NCI-H128 (cell line): ENCODE measurements around the gene CPOX.
"Not testable (repeated sequence)": the region's sequence is repeated elsewhere in the genome, so short reads cannot be mapped to it uniquely, and the experiment has no call there.

ENCODE experiments used
- DNase-seq: peaks from one replicate; lab custom pipeline; 2025; ENCODE audit not compliant: unreplicated experiment; lab: John Stamatoyannopoulos, UW

Gene CPOX

DNA sequence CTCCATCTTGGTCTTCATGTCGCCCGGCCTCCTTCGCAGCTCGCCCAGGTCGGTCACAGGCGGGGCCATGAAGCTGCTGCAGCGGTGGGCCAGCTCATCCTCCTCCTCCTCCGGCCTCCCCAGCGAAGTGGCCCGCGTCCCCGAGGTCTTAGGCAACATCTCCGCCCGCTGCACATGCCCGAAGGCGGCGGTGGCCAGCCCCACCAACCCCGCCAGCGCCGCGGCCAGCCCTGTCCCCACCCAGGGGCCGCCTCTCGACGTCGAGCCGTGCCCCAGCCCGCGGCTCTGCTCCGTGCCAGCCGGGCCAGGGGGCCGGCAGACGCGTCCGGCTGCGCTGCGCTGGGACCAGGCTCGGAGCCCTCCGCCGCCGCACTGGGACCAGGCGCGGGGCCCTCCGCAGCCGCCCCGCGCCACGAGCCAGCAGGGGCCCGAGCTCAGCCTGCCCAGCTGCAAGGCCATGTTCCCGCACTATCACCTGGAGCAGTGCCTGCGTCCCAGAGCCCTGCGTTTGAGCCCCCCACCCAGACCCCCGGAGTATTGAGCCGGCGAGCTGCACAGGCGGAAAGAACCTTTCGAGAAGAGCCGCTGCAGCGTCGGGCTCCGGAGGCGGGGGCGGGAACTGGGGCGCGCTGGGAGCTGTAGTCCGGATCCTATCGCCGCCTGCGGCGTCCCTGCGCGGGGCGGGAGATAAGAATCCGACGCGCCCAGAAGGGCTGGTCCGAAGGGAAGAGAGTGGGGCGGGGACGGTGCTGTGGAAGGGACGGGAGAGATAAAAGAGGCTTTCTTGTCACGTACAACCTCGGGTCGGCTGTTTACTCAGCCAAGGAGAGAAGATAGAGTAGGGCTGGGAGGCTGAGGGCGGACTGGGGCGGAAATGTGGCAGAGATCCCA is at the start of gene CPOX:
TSS of gene CPOX (minus strand) at position 566 of the 891 bp plus-strand sequence. CDS start at position 459, 107 bp downstream.
- DNase-seq: peak; percentile 57

GRCh38 chr3:98642769-98643168 is 49.4 kb upstream of the CPOX start:
- DNase-seq: not testable (repeated sequence)

GRCh38 chr3:98641756-98642155 is 48.3 kb upstream of the CPOX start:
- DNase-seq: not testable (repeated sequence)

DNA sequence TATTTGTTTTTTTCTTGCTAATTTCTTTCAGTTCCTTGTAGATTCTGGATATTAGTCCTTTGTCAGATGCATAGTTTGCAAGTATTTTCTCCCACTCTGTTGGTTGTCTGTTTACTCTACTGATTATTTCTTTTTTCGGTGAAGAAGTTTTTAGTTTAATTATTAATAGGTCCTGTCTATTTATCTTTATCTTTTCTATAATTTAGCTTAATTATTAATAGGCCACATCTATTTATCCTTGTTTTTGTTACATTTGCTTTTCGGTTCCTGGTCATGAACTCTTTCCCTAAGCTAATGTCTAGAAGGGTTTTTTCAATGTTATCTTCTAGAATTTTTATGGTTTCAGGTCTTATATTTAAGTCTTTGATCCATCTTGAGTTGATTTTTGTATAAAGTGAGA is 45.1 kb upstream of the CPOX start:
- not testable (repeated sequence) for DNase-seq

DNA sequence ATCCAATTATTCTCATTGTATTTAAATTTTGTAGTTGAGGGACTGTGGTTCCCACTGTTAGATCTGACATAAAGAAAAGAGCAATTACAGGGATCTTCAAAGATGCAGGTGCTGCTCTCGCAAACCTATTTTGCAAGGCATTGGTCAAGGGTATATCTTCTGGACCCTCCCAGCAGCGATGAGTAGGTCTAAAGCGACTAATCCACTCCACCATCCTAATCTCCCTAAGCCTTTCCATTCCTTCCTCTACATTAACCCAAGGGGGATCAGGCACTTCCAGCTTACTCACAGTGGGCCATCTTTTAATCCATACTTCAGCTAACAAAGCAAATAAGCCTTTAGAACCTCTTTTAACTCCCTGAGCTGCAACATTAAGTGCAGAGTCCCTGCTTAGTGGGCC is 37.0 kb upstream of the CPOX start:
- no peak for DNase-seq

DNA sequence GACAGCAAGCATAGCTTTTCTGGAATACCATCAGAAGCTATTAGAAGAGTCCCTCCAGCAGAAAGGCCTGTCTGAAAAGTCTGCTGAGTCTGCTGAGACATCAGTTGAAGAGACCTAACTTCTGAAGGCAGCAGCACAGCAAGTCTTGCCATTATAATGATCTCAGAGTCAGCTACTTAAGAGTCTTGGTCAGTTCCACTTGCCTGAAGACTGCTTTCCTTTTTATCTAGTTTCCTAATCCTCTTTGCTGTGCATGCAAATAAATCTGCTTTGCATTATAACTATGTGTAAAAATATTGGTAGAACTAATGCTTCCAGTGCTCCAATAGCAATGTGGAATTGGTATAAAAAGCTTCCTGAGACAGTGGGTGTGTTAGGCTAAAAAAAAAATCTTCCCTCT is 34.9 kb upstream of the CPOX start:
- no peak for DNase-seq

DNA sequence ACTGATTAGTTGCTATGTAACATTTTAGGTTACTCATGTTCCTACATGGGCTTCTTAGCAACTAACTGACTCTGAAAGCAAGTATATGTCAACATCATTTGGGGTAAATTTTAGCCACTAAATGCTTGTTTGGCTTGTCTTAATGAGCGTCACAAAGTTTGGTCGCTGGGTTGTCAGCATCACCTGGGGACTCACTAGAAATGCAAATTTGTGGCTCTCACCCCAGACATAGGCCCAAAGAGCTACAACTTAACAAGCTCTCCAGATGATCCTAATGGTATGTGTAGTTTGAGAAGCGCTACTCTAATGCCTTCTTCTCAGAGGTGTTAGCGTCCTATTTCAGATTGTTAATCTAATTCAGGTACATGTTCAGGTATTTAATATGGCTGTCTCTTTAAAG is 32.7 kb upstream of the CPOX start:
- DNase-seq: no peak

DNA sequence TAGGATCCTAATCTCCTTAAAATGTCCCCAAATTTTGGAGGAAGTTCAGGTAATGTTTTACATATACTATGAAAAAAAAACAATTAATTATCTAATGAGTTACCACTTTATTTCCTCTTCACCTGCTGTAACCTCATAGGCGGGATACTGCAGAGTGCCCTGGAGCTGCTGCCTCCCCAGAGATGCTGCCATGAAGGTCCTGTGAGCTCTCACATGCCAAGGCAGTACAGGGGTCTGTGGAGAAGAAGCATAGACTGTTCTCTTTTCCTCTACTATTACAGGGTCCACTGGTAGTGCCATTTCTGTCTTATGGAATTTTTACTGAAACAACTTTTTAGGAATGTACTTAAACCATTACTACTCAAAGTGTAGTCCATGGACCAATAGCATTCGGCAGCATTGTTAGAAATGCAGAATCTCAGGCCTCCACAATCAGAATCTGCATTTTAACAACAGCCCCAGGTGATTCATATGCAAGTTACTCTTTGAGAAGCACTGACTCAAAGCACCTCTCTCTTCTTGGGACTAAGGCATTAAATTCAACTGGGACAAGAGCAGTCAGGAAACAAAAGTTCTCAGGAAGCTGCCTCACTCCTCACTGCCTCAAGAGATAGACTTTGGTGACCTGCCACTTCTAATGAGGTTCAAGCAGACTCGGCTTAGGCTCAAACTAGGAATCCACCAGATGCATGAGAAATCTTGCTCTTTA is 30.3 kb upstream of the CPOX start:
- no peak for DNase-seq

DNA sequence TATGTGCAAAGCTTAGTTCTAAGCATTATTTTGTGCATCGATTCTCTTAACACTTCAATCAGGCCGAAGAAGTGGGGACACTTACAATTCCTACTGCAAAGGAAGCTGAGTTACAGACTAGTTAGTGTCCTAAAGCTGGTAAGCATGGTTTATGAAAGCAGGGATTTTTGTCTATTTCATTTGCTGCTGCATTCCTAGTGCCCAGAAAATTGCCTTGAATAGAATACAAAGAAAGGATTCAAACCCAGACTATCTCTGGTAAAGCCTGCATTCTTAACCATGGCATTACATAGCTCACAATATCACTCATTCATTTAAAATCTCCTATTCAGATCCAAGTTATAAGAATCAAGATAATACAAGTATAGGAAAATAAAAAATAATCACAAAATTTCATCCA is 24.4 kb upstream of the CPOX start:
- DNase-seq: no peak

DNA sequence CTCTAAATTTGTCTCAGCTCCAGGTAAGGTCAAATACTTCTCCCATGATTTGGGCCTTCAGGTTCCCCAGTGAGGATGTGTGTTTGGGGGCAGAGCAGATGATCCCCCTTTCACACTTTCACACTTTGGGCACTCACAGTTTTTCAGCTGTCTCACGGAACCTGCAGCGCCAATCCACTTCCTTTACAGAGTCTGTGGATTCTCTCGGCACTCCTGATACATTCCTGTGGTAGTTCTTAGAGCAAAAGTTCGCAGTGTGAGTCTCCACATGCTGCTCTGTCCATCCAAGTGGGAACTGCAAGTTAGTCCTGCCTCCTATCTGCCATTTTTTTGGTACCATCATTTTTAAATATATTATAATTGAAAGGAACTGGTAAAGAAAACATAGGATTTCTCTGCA is 20.2 kb upstream of the CPOX start:
- DNase-seq: no peak

DNA sequence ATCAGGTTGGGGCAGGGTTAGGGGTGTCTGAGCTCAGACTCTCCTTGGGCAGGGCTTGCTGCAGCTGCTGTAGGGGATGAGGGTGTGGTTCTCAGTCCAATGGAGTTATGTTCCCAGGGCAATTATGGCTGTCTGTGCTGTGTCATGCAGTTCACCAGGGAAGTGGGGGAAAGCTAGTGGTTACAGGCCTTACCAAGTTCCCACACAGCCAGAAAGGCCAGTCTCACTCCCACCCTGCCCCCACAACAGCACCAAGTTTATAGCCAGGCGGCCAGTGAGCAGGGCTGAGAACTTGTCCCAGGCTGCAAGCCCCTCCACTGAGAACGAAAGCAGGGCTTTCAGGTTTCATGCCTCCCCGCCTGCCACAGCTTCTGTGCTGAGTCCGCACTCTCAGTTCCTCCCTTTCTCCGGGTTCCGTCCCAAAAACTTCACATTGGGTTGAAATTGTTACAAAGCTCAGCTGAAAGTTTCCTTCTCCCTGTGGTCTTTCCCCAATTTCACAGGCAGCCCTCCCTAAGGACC is 19.6 kb upstream of the CPOX start:
- no peak for DNase-seq

GRCh38 chr3:98612587-98612986 is 19.2 kb upstream of the CPOX start:
- no peak for DNase-seq

DNA sequence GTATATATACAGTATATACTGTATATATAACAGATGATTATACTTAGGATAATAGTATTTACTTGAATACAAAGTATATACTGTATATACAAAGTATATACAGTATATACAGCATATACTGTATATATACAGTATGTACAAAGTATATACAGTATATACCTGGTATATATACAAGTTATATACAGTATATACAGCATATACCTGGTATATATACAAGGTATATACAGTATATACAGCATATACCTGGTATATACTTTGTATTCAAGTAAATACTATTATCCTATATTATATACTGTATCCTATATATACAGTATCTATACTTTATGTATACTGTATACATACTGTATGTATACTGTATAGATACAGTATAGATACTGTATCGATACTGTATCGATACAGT is 14.6 kb upstream of the CPOX start:
- no peak for DNase-seq

- no peak for DNase-seq
Observed at GRCh38 chr3:98603580-98603979, 10.2 kb upstream of the CPOX start.

DNA sequence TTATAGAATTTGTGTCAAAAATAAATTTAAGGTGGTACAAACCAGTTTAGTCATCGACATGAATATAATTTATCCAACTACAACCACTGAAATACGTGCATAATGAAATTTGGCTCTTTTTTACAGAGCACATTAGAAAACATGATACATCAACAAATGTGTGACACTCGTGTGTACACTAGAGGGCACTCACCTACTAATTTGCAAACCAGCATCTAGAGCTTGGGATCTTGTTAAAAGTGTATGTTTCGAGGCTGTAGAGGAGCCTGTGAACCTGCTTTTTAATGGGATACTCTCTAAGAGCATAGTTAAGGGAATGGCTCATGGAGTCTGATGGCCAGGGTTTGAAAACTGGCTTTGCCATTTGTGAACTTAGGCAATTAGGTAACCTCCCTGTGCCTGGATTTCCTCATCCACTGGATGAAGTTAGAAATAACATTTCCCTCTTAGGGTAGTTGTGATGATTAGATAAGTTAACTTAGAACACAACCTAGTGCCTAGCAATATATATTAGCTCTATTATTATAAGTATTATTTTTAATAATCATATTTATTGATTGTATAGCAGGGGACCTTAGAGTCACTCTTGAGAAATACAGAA is 8.8 kb upstream of the CPOX start:
- no peak for DNase-seq

DNA sequence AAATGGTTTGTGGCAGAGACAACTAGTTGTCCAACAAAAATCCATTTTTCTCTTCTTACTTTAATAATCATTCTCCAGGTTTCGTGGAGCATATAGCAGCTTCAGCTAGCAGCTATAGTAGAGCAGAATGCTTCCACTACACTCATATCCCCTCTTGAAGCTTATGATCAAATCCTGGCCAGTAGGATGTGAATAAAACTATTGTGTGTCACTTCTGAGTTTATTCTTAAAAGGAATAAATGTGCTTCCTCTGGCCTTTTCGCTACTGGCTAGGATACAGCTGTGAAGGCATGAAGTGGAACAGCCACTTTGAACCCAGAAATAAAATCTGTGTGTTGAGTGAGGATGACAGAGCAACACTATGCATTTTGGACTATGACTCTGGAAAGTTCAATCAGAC is 7.8 kb upstream of the CPOX start:
- no peak for DNase-seq

DNA sequence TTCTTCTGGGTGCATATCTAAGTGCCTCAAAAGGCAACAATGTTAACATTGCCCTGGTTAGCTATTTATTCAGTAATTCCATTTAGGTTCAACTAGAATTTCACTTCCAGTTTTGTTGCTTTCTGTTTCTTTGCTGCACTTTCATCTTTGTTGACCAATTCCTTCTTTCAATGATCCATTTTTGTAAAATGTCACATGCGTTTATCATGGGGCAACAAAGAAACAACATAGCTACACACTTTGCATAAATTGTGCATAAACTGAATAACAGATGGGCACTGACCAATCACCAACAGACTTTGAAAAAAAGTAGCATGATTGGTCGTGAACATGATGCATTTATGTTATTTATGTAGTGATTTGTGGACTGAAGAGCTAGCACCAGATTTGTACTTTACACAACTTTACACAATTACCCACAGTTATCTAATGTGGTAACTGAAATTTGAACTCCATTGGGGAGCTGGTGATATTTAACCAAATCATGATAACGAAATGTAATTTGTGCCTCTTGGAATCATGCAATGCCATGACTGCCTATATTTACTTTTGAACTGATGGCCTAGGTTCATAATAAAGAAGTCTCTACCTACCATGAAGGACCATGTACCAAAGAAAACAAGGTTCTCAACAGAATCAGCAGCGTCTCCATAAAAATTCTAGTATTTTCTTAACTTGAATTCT is 7.1 kb upstream of the CPOX start:
- no peak for DNase-seq

- DNase-seq: no peak
Observed at GRCh38 chr3:98599647-98600411, 6.4 kb upstream of the CPOX start.

GRCh38 chr3:98598492-98598891 is 5.1 kb upstream of the CPOX start:
- no peak for DNase-seq
